ENCODE data around the gene WEE1.

The WEE1 gene

DNA sequence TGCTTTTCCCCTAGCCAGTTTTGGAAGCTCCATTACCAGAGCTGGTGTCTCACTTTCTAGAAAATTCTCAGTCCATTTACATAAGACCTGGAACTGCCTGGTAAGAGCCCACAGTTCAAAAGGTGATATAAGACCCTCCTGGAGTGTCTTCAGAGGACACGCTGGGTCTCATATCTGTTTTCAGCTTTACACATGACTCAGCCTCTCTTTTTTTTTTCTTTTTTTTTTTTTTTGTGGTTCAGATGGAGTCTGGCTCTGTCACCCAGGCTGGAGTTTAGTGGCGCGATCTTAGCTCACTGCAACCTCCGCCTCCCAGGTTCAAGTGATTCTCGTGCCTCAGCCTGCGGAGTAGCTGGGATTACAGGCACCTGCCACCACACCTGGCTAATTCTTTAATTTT lies 30.7 kb downstream of the WEE1 start:
- TF ChIP-seq ZNF70 (CRISPR knock-in tag; IDR thresholded peaks at IDR 0.05): no peak
- TF ChIP-seq, protein P1, sequence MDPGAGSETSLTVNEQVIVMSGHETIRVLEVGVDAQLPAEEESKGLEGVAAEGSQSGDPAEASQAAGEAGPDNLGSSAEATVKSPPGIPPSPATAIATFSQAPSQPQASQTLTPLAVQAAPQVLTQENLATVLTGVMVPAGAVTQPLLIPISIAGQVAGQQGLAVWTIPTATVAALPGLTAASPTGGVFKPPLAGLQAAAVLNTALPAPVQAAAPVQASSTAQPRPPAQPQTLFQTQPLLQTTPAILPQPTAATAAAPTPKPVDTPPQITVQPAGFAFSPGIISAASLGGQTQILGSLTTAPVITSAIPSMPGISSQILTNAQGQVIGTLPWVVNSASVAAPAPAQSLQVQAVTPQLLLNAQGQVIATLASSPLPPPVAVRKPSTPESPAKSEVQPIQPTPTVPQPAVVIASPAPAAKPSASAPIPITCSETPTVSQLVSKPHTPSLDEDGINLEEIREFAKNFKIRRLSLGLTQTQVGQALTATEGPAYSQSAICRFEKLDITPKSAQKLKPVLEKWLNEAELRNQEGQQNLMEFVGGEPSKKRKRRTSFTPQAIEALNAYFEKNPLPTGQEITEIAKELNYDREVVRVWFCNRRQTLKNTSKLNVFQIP (CRISPR knock-in tag; IDR thresholded peaks at IDR 0.05; ENCODE audit: borderline replicate concordance, low read depth): no peak
- TF ChIP-seq ZFP30 (CRISPR knock-in tag; IDR thresholded peaks at IDR 0.05): no peak
- no peak for TF ChIP-seq ZNF565 (CRISPR knock-in tag; conservative IDR thresholded peaks at IDR 0.05; ENCODE audit: low read depth)
- TF ChIP-seq, protein P2, sequence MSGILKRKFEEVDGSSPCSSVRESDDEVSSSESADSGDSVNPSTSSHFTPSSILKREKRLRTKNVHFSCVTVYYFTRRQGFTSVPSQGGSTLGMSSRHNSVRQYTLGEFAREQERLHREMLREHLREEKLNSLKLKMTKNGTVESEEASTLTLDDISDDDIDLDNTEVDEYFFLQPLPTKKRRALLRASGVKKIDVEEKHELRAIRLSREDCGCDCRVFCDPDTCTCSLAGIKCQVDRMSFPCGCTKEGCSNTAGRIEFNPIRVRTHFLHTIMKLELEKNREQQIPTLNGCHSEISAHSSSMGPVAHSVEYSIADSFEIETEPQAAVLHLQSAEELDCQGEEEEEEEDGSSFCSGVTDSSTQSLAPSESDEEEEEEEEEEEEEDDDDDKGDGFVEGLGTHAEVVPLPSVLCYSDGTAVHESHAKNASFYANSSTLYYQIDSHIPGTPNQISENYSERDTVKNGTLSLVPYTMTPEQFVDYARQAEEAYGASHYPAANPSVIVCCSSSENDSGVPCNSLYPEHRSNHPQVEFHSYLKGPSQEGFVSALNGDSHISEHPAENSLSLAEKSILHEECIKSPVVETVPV (CRISPR knock-in tag; IDR thresholded peaks at IDR 0.05): no peak
- no peak for TF ChIP-seq SNAI2 (CRISPR knock-in tag; IDR thresholded peaks at IDR 0.05)
- TF ChIP-seq, protein P3, sequence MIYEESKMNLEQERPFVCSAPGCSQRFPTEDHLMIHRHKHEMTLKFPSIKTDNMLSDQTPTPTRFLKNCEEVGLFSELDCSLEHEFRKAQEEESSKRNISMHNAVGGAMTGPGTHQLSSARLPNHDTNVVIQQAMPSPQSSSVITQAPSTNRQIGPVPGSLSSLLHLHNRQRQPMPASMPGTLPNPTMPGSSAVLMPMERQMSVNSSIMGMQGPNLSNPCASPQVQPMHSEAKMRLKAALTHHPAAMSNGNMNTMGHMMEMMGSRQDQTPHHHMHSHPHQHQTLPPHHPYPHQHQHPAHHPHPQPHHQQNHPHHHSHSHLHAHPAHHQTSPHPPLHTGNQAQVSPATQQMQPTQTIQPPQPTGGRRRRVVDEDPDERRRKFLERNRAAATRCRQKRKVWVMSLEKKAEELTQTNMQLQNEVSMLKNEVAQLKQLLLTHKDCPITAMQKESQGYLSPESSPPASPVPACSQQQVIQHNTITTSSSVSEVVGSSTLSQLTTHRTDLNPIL (CRISPR knock-in tag; IDR thresholded peaks at IDR 0.05; ENCODE audit: low read depth): no peak
- TF ChIP-seq GLIS3 (CRISPR knock-in tag; IDR thresholded peaks at IDR 0.05): no peak
- no peak for TF ChIP-seq PPARA (CRISPR knock-in tag; IDR thresholded peaks at IDR 0.05; ENCODE audit: borderline replicate concordance)
- TF ChIP-seq ESRRG (CRISPR knock-in tag; IDR thresholded peaks at IDR 0.05): no peak
- no peak for ATAC-seq

DNA sequence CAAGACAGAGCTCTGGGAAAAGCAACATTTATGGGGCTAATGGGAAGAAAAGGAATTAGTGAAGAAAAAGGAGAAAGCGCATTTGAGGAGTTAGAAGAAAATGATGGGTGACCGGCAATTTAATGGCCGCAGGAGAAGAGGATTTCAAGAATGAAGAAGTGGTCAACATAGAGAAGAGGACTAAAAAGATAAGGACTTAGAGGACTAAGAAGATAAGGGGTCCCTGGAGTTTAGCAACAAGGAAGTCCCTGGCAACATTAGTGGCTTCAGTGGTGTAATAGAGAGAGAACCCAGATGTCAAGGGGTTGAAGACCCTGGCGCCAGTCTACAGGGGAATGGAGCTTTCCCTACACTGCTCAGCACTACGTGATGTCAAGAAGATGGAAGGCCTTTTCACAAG lies 32.3 kb downstream of the WEE1 start:
- ATAC-seq: no peak
- TF ChIP-seq TOX (CRISPR knock-in tag; IDR thresholded peaks at IDR 0.05; ENCODE audit: borderline replicate concordance) (no peak), PPARA (CRISPR knock-in tag; IDR thresholded peaks at IDR 0.05; ENCODE audit: borderline replicate concordance) (no peak), CSDC2 (CRISPR knock-in tag; IDR thresholded peaks at IDR 0.05) (no peak), RARB (CRISPR knock-in tag; IDR thresholded peaks at IDR 0.05) (no peak), TCF4 (CRISPR knock-in tag; IDR thresholded peaks at IDR 0.05; ENCODE audit: borderline replicate concordance) (no peak), OSR1 (CRISPR knock-in tag; IDR thresholded peaks at IDR 0.05) (no peak), ESRRG (CRISPR knock-in tag; IDR thresholded peaks at IDR 0.05) (no peak), ZC3H10 (CRISPR knock-in tag; IDR thresholded peaks at IDR 0.05) (no peak), ZNF8 (CRISPR knock-in tag; IDR thresholded peaks at IDR 0.05) (no peak), ZNF565 (CRISPR knock-in tag; conservative IDR thresholded peaks at IDR 0.05; ENCODE audit: low read depth) (no peak), ISL1 (CRISPR knock-in tag; IDR thresholded peaks at IDR 0.05) (no peak), ZNF70 (CRISPR knock-in tag; IDR thresholded peaks at IDR 0.05) (no peak), SNAI2 (CRISPR knock-in tag; IDR thresholded peaks at IDR 0.05) (no peak), ARNTL (CRISPR knock-in tag; IDR thresholded peaks at IDR 0.05; ENCODE audit: borderline replicate concordance, low read depth) (no peak)
- TF ChIP-seq, protein P3 (CRISPR knock-in tag; IDR thresholded peaks at IDR 0.05; ENCODE audit: low read depth): no peak
- TF ChIP-seq, protein P2 (CRISPR knock-in tag; IDR thresholded peaks at IDR 0.05): no peak
- TF ChIP-seq, protein P4, sequence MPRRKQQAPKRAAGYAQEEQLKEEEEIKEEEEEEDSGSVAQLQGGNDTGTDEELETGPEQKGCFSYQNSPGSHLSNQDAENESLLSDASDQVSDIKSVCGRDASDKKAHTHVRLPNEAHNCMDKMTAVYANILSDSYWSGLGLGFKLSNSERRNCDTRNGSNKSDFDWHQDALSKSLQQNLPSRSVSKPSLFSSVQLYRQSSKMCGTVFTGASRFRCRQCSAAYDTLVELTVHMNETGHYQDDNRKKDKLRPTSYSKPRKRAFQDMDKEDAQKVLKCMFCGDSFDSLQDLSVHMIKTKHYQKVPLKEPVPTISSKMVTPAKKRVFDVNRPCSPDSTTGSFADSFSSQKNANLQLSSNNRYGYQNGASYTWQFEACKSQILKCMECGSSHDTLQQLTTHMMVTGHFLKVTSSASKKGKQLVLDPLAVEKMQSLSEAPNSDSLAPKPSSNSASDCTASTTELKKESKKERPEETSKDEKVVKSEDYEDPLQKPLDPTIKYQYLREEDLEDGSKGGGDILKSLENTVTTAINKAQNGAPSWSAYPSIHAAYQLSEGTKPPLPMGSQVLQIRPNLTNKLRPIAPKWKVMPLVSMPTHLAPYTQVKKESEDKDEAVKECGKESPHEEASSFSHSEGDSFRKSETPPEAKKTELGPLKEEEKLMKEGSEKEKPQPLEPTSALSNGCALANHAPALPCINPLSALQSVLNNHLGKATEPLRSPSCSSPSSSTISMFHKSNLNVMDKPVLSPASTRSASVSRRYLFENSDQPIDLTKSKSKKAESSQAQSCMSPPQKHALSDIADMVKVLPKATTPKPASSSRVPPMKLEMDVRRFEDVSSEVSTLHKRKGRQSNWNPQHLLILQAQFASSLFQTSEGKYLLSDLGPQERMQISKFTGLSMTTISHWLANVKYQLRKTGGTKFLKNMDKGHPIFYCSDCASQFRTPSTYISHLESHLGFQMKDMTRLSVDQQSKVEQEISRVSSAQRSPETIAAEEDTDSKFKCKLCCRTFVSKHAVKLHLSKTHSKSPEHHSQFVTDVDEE (CRISPR knock-in tag; IDR thresholded peaks at IDR 0.05): no peak
